ENCODE measurements around the gene THOC6.
A peak's percentile ranks its signal among the peaks of the same experiment; 100 is the strongest.

Gene THOC6

GRCh38 chr16:3045758-3046640 lies 22.2 kb downstream of the THOC6 start, which contains the start of gene MMP25 (continued):
- TF ChIP-seq ZNF623 (tag by site-specific recombination; IDR thresholded peaks at IDR 0.05) (no peak), ZNF664 (tag by site-specific recombination; IDR thresholded peaks at IDR 0.05) (no peak), ZNF777 (tag by site-specific recombination; IDR thresholded peaks at IDR 0.05; ENCODE audit: borderline replicate concordance) (no peak), ZNF140 (tag by site-specific recombination; IDR thresholded peaks at IDR 0.05) (no peak), ZNF791 (tag by site-specific recombination; IDR thresholded peaks at IDR 0.05) (no peak), ZNF548 (tag by site-specific recombination; IDR thresholded peaks at IDR 0.05) (no peak), ZNF701 (tag by site-specific recombination; IDR thresholded peaks at IDR 0.05) (no peak), ZNF704 (tag by site-specific recombination; IDR thresholded peaks at IDR 0.05) (no peak), ZNF521 (tag by site-specific recombination; IDR thresholded peaks at IDR 0.05) (no peak), ZNF571 (tag by site-specific recombination; IDR thresholded peaks at IDR 0.05) (no peak), ZNF26 (tag by site-specific recombination; IDR thresholded peaks at IDR 0.05) (no peak), ZNF311 (tag by site-specific recombination; IDR thresholded peaks at IDR 0.05; ENCODE audit: borderline replicate concordance) (no peak), ZNF280D (tag by site-specific recombination; IDR thresholded peaks at IDR 0.05) (no peak), GLI2 (tag by site-specific recombination; IDR thresholded peaks at IDR 0.05; ENCODE audit: borderline replicate concordance, low read depth) (no peak), ZNF473 (tag by site-specific recombination; IDR thresholded peaks at IDR 0.05) (no peak), ZNF148 (tag by site-specific recombination; IDR thresholded peaks at IDR 0.05; ENCODE audit: borderline replicate concordance) (no peak), ZNF596 (tag by site-specific recombination; IDR thresholded peaks at IDR 0.05) (no peak), ZNF549 (tag by site-specific recombination; IDR thresholded peaks at IDR 0.05) (no peak), ZNF544 (tag by site-specific recombination; IDR thresholded peaks at IDR 0.05) (no peak), GLI4 (tag by site-specific recombination; IDR thresholded peaks at IDR 0.05) (no peak), ZNF768 (tag by site-specific recombination; IDR thresholded peaks at IDR 0.05) (no peak), ZNF785 (tag by site-specific recombination; IDR thresholded peaks at IDR 0.05) (no peak), ZNF169 (tag by site-specific recombination; IDR thresholded peaks at IDR 0.05) (no peak), ZNF354C (tag by site-specific recombination; IDR thresholded peaks at IDR 0.05; ENCODE audit: borderline replicate concordance, low read depth) (no peak), KLF9 (tag by site-specific recombination; IDR thresholded peaks at IDR 0.05; ENCODE audit: low read depth) (peak; percentile 47; the same call in 1 of the 2 replicates), ZFP3 (tag by site-specific recombination; IDR thresholded peaks at IDR 0.05; ENCODE audit: low read depth) (no peak), ZFHX2 (tag by site-specific recombination; conservative IDR thresholded peaks at IDR 0.05) (peak; percentile 77), ZEB2 (tag by site-specific recombination; IDR thresholded peaks at IDR 0.05) (0 out of 2 replicates have a peak, but pooled peaks have one; percentile 17), ZNF133 (tag by site-specific recombination; IDR thresholded peaks at IDR 0.05) (no peak), ZNF280C (tag by site-specific recombination; IDR thresholded peaks at IDR 0.05) (no peak)

Data from HEK293 (cell line).